Measurements from ENCODE around the gene PIK3CG.
"Not testable (repeated sequence)": the region's sequence is repeated elsewhere in the genome, so short reads cannot be mapped to it uniquely, and the experiment has no call there.

The PIK3CG gene

DNA sequence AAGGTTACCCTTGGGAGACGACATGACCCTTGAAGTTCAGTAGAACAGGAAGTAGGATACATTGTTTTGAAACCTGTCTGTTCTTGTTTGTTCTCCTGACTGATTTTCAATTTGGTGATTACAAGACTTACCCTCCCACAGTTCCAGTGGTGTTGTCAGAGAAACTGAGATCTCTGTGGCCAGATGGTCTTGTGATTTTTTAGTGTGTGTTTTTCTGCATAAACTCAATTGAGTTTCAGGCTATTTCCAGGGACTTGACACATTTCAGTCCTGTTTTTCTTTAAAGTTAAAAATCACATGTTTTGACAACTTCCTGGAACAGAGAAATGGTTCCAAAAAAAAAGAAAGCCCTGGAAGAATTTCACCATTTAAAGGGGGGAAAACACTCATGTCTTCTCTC is 22.3 kb downstream of the PIK3CG start:
- DNase-seq (ENCODE audit: low read depth in 2 of 2), result no peak

DNA sequence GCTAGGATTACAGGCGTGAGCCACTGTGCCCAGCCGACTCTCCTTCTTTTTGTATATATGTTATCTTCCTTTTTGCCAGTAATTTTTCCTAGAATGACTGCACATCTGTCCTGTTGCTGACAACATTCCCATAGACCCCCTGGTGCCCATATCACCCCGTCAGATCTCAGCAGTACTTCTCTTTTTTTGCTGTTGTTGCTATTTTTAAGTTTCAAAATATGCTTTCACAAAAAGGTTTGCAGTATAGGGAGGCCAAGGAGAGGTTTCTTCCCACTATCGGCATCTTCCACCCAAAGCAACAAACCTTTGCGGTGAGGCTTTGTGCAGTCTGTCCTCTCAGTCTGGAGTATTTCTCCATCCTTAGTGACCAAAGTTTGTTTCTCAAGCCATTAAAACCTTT is 23.1 kb downstream of the PIK3CG start:
- no peak for DNase-seq (ENCODE audit: low read depth in 2 of 2)

- no peak for DNase-seq (ENCODE audit: low read depth in 2 of 2)
Measured at GRCh38 chr7:106890952-106891351, 25.9 kb downstream of the PIK3CG start.

DNA sequence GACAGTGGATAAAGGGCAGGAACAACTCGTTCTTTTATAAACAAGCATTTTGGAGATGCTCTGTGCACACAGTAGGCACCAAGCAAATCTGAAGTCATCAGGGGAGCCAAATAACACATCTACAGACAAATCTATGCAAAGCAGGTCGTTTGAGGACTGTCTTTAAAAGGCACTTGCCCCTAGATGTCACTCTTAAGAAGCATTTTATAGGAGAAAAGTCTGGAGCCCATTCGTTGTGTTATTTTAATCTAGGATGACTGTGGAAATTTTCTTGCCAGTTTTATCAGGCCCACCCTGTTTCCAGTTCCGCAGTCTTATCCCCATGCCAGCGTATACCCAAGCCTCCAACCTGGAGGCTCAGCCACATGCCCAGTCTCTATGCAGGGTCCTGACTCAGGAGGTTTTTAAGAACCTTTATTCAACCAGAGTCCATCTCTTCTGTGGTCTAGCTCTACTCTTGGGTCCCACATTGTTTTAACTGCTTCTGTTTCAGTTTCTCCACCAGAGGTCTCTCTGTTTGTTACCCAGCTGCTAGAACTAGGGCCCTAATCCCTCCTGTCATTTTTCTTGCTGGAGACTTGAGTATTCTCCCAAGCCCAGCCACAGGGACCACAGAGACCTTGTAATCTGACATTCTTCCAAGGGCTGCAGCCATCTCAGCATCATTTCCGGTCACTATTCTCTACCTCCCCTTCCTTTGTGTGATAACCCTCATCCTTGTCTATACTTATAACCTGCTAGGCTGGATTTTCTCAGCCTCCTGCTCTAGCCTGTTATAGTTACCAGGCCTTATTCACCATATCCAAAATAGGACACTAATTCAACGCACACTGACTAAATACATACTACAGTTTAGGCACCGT is 26.7 kb downstream of the PIK3CG start:
- DNase-seq (ENCODE audit: low read depth in 2 of 2), result no peak

DNA sequence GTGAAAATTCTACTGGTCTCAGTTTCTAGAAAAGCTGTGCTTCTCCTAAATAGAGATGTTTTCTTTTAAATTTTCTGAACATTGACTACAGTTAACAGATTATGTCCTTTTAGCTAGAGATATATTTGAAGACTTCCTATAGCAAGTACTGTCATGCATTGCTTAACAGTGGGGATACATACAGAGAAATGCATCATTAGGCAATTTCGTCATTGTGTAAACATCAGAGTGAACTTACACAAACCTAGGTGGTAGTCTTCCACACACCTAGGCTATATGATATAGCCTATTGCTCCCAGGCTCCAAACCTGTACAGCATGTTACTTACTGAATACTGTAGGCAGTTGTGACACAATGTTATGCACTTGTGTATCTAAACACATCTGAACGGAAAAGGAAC is 28.5 kb downstream of the PIK3CG start:
- DNase-seq (ENCODE audit: low read depth in 2 of 2), result no peak

DNA sequence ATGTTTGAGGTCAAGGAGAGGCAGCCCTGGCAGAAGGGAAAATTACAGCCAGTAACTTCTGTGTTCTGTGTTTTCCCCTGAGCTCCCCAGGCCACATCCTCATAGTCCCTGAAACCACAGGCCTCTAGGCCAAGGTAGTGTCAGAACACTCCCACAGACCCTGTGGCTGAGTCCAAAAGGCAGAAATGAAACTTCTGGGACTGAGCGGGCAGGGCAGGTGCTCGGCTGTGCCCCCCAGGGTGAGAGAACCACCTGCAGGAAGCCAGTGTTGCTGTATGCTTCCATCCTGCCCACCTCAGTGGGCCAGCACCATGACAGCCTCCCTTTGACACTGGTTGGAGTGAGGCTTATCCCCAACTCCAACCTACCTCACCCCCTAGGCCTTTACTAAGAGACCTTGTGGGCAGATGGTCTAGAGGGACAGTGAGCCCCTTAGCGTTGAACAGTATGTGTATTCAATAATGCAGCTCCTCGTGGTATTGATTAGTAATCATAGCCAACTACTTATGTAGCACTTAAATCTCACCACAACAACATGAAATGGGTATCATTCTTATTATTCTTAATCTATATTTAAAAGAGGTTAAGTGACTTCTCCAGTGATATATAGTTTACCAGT is 30.3 kb downstream of the PIK3CG start:
- no peak for DNase-seq (ENCODE audit: low read depth in 2 of 2)

- DNase-seq (ENCODE audit: low read depth in 2 of 2), result no peak
Measured at GRCh38 chr7:106896231-106896630, 31.1 kb downstream of the PIK3CG start.

- not testable (repeated sequence) for DNase-seq (ENCODE audit: low read depth in 2 of 2)
Measured at GRCh38 chr7:106897553-106897952, 32.5 kb downstream of the PIK3CG start.

- DNase-seq (ENCODE audit: low read depth in 2 of 2), result not testable (repeated sequence)
Measured at GRCh38 chr7:106898967-106899366, 33.9 kb downstream of the PIK3CG start.

DNA sequence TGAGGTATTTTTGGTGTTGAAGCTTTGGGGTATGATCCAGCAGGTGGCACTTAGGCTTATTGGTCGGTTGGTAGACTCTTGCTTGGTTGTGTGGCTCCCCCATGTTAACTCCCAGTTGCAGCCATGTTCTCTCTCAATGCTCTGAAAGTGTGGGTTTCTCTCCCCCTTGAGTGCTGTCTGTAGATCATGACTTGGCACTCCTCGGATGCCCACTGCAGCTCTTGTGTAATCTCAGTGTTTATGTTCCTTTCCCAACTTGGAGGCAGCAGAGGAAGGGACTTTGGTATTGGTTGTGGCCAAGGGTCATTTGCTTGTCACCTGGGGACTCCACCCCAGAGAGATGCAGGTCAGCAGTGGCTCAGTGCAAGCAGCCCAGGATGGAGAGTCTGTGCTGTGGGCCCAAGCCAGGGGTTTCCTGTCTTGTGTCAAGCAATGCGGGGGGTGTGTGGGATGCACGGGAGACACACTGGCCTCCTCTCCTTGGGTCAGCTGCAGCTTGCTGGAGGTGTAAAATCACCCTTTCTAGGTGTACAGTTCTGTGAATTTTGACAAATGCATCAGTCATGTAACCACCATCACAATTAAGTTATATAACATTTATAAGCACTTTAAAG is 36.9 kb downstream of the PIK3CG start:
- no peak for DNase-seq (ENCODE audit: low read depth in 2 of 2)

GRCh38 chr7:106905734-106906133 is 40.7 kb downstream of the PIK3CG start:
- DNase-seq (ENCODE audit: low read depth in 2 of 2), result no peak

DNA sequence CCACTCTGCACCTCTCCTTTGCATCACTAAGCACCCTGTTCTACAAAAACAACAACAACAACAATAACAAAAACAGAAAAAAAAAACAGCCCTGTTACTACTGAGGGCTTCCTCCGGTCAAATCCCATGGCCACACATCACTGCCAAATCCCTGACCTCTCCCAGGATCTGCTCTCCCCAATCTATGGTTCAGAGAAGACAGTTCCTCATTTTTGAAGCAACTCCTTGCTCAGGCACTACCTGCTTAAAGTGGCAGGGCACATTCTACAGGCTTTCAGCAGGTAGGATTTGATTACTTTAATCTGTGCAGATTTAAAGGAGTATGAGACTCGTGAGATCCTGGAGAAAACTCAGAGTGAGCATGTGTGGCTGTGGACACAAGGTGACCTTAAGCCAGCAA is 46.9 kb downstream of the PIK3CG start:
- DNase-seq (ENCODE audit: low read depth in 2 of 2), result no peak

DNA sequence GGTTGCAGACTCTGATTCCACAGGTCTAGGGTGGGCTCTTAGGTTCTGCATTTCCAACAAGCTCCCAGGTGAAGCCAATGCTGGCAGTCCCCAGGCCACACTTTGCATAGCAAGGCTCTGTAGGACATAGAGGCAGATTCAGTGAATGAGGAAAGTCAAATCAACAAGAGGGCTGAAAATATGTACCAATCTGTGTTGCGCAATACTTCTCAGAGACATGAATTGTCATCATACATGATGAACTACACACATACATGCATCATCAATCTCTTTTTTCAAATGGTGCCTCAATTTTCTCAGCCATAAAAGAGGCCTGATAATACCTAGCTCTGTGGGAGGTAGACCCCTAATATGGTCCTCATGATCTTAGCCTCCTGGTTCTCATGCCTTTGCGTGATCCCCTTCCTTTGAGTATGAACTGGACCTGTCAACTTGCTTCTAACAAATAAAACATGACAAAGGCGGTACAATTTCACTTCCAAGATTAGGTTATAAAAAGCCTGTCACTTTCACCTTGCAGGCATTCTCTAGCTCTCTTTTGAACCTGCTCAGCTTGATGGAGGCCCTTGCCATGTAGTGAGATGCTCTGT is 49.0 kb downstream of the PIK3CG start:
- DNase-seq (ENCODE audit: low read depth in 2 of 2), result no peak

GRCh38 chr7:106915407-106915806 is 50.3 kb downstream of the PIK3CG start:
- no peak for DNase-seq (ENCODE audit: low read depth in 2 of 2)

- DNase-seq (ENCODE audit: low read depth in 2 of 2), result no peak
Measured at GRCh38 chr7:106915873-106916272, 50.8 kb downstream of the PIK3CG start.

GRCh38 chr7:106916679-106917078 is 51.6 kb downstream of the PIK3CG start:
- no peak for DNase-seq (ENCODE audit: low read depth in 2 of 2)

DNA sequence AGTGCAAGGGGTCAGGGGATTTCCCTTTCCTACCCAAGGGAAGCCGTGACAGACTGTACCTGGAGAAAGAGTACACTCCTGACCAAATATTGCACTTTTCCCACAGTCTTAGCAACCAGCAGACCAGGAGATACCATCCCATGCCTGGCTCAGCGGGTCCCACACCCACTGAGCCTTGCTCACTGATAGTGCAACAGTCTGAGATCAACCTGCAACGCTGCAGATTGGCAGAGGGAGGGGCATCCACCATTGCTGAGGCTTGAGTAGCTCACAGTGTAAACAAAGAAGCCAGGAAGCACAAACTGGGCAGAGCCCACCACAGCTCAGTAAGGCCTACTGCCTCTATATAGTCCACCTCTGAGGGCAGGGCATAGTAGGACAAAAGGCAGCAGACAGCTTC is 53.9 kb downstream of the PIK3CG start:
- no peak for DNase-seq (ENCODE audit: low read depth in 2 of 2)

- DNase-seq (ENCODE audit: low read depth in 2 of 2), result not testable (repeated sequence)
Measured at GRCh38 chr7:106924468-106924867, 59.4 kb downstream of the PIK3CG start.

GRCh38 chr7:106926892-106927291 is 61.8 kb downstream of the PIK3CG start:
- no peak for DNase-seq (ENCODE audit: low read depth in 2 of 2)

- no peak for DNase-seq (ENCODE audit: low read depth in 2 of 2)
Measured at GRCh38 chr7:106927536-106927935, 62.5 kb downstream of the PIK3CG start.

DNA sequence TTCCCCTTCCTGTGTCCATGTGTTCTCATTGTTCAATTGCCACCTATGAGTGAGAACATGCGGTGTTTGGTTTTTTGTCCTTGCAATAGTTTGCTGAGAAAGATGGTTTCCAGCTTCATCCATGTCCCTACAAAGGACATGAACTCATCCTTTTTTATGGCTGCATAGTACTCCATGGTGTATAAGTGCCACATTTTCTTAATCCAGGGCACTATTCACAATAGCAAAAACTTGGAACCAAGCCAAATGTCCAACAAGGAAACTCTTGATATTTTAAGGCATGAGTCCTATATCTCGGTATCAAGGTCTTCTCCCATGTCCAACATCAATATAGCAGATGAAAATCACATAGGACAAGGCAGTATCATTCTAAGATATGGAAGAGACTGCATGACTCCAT is 64.5 kb downstream of the PIK3CG start:
- DNase-seq (ENCODE audit: low read depth in 2 of 2), result not testable (repeated sequence)

- no peak for DNase-seq (ENCODE audit: low read depth in 2 of 2)
Measured at GRCh38 chr7:106936236-106936635, 71.2 kb downstream of the PIK3CG start.

DNA sequence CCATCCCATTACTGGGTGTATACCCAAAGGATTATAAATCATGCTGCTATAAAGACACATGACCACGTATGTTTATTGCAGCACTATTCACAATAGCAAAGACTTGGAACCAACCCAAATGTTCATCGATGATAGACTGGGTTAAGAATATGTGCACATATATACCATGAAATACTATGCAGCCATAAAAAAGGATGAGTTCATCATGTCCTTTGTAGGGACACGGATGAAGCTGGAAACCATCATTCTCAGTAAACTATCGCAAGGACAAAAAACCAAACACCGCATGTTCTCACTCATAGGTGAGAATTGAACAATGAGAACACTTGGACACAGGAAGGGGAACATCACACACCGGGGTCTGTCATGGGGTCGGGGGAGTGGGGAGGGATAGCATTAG is 73.0 kb downstream of the PIK3CG start:
- DNase-seq (ENCODE audit: low read depth in 2 of 2), result not testable (repeated sequence)

Measured in stimulated activated CD4-positive, alpha-beta T cell treated with anti-CD3 and anti-CD28 coated beads, Interleukin-1b, Interleukin-23, amount 100 ng/mL, for 4 hours (primary cell).